SK-N-SH (cell line): ENCODE results near the gene CPEB3. TPM values are rescaled to one million over a fixed set of nuclear protein-coding genes. Genes with fewer than 3 reads are reported as not detected.
A peak's percentile ranks its signal among the peaks of the same experiment; 100 is the strongest.

Experiments
- CTCF ChIA-PET: fragments of 300-600, 350-600 bp; formaldehyde crosslinking; extraction: SDS; loops from one replicate; lab custom pipeline; 2021; lab: Yijun Ruan, JAX
- POLR2A ChIA-PET: fragments of 350-600 bp; sonication (Branson Sonifier 250); formaldehyde crosslinking; extraction: SDS; loops from one replicate; lab custom pipeline; 2020; ENCODE audit warnings: antibody characterized with exemption, inconsistent platforms; lab: Yijun Ruan, JAX
- DNase-seq: peaks from one replicate; pipeline ENCODE4 v3.0.0; 2012
- H2AFZ ChIP-seq: fragments of 200-600 bp; sonication (generic); 2 replicates; pipeline ENCODE4 v1.8.1; 2016; ENCODE audit warnings: antibody characterized with exemption, mild to moderate bottlenecking, low read depth
- H3F3A ChIP-seq: fragments of 200-600 bp; sonication (generic); replicated peaks from 2 replicates; pipeline ENCODE3; 2016; ENCODE audit warnings: antibody characterized with exemption, mild to moderate bottlenecking; ENCODE audit not compliant: insufficient read depth
- H3K27ac ChIP-seq, 2 experiments: fragments of 200-500 bp in 1 of 2; fragments of 200-600 bp in 1 of 2; sonication (Bioruptor generic) in 1 of 2; sonication (generic), shearing (Covaris generic) in 1 of 2; 2 replicates each; pipeline versions ENCODE4 v1.5.1 to v1.6.1; 2014 to 2016; ENCODE audit warnings: low read depth in 2 of 2, inconsistent platforms in 1 of 2, low read length in 1 of 2, mild to moderate bottlenecking in 1 of 2, mixed read lengths in 1 of 2
- H3K27me3 ChIP-seq: fragments of 200-600 bp; sonication (generic), shearing (Covaris generic); 2 replicates; pipeline ENCODE4 v1.6.1; 2016; ENCODE audit warnings: mixed run types; ENCODE audit not compliant: insufficient read depth
- H3K36me3 ChIP-seq, 2 experiments: fragments of 200-500 bp in 1 of 2; fragments of 200-600 bp in 1 of 2; sonication (Bioruptor generic) in 1 of 2; sonication (generic) in 1 of 2; replicated peaks in 1 of 2; 2 replicates each; pipeline versions ENCODE3 to v1.5.1; 2014 to 2016; ENCODE audit warnings: low read length in 1 of 2, mild to moderate bottlenecking in 1 of 2; ENCODE audit not compliant: insufficient read depth in 2 of 2, control insufficient read depth in 1 of 2
- H3K4me1 ChIP-seq, 2 experiments: fragments of 200-500 bp in 1 of 2; fragments of 200-600 bp in 1 of 2; sonication (Bioruptor generic) in 1 of 2; sonication (generic), shearing (Covaris generic) in 1 of 2; 2 replicates each; pipeline versions ENCODE4 v1.5.1 to v1.6.1; 2014 to 2016; ENCODE audit warnings: low read depth in 1 of 2, low read length in 1 of 2, mixed run types in 1 of 2; ENCODE audit not compliant: insufficient read depth in 2 of 2, control insufficient read depth in 1 of 2
- H3K4me2 ChIP-seq: fragments of 200-600 bp; sonication (generic), shearing (Covaris generic); 2 replicates; pipeline ENCODE4 v1.6.1; 2017; ENCODE audit warnings: mixed run types
- H3K4me3 ChIP-seq, 2 experiments: fragments of 200-500 bp in 1 of 2; fragments of 200-600 bp in 1 of 2; sonication (Bioruptor generic) in 1 of 2; sonication (generic), shearing (Covaris generic) in 1 of 2; 2 replicates each; pipeline versions ENCODE4 v1.5.1 to v1.8.1; 2014 to 2016; ENCODE audit warnings: low read depth in 2 of 2, inconsistent platforms in 1 of 2, low read length in 1 of 2, mild to moderate bottlenecking in 1 of 2, mixed read lengths in 1 of 2, moderate library complexity in 1 of 2
- H3K79me2 ChIP-seq: fragments of 200-600 bp; sonication (generic); 2 replicates; pipeline ENCODE4 v1.8.1; 2017; ENCODE audit warnings: mild to moderate bottlenecking; ENCODE audit not compliant: insufficient read depth
- H3K9ac ChIP-seq: fragments of 200-600 bp; sonication (generic); 2 replicates; pipeline ENCODE4 v1.6.1; 2017; ENCODE audit warnings: mixed run types
- H3K9me2 ChIP-seq: fragments of 200-600 bp; sonication (generic); 2 replicates; pipeline ENCODE4 v1.6.1; 2017; ENCODE audit warnings: mixed run types
- H3K9me3 ChIP-seq: fragments of 200-600 bp; sonication (generic); 2 replicates; pipeline ENCODE4 v1.6.1; 2017; ENCODE audit warnings: mixed run types, mild to moderate bottlenecking, moderate library complexity
- H4K20me1 ChIP-seq: fragments of 200-600 bp; sonication (generic); 2 replicates; pipeline ENCODE4 v1.6.1; 2017; ENCODE audit warnings: mild to moderate bottlenecking, mixed run types; ENCODE audit not compliant: insufficient read depth
- CHD2 ChIP-seq: fragments of 150-350 bp; IDR thresholded peaks from 2 replicates; pipeline ENCODE4 v1.6.1; 2018; ENCODE audit warnings: low read length; ENCODE audit not compliant: partially characterized antibody
- EP300 ChIP-seq, 2 experiments: IDR thresholded peaks; 2 replicates each; pipeline versions ENCODE4 v1.4.0 to v1.6.1; 2012; ENCODE audit warnings: borderline replicate concordance in 1 of 2, low read depth in 1 of 2, low read length in 1 of 2
- FOXM1 ChIP-seq: IDR thresholded peaks from 2 replicates; pipeline ENCODE4 v1.4.0; 2012; ENCODE audit warnings: low read depth, mild to moderate bottlenecking
- MEF2A ChIP-seq: IDR thresholded peaks from 2 replicates; pipeline ENCODE4 v1.4.0; 2012; ENCODE audit warnings: low read depth, borderline replicate concordance
- MXI1 ChIP-seq: IDR thresholded peaks from 2 replicates; pipeline ENCODE4 v1.6.1; 2012; ENCODE audit warnings: mild to moderate bottlenecking, low read depth, low read length, improper control_type of control experiment
- NRF1 ChIP-seq: IDR thresholded peaks from 2 replicates; pipeline ENCODE4 v1.6.1; 2012; ENCODE audit warnings: low read depth, mild to moderate bottlenecking, low read length
- RCOR1 ChIP-seq: fragments of 150-350 bp; IDR thresholded peaks from 2 replicates; pipeline ENCODE4 v1.6.1; 2017; ENCODE audit warnings: antibody characterized with exemption, low read length
- TEAD4 ChIP-seq: IDR thresholded peaks from 2 replicates; pipeline ENCODE4 v1.4.0; 2012; ENCODE audit warnings: mild to moderate bottlenecking, borderline replicate concordance; ENCODE audit not compliant: insufficient read depth
- USF1 ChIP-seq: IDR thresholded peaks from 2 replicates; pipeline ENCODE4 v1.4.0; 2012; ENCODE audit warnings: low read depth, borderline replicate concordance
- WGBS: methylation state at CpG from one replicate; pipeline ENCODE4 v1.1.6; 2017; ENCODE audit warnings: low lambda C conversion rate; 5-methylcytosine and 5-hydroxymethylcytosine counted together
- polyA plus RNA-seq, 3 experiments: library from polyadenylated mRNA; depleted of rRNA; stranded (reverse); fragments of >200 nt; gene quantifications; 2 replicates each; pipeline ENCODE4 v1.2.3, GENCODE V29; 2012

Gene CPEB3
- polyA plus RNA-seq, 1 of the 3 experiments (the other 2 are of a cell fraction), result 0.36 TPM

GRCh38 chr10:92248566-92248965, 42.3 kb downstream of the CPEB3 start:
- Histone ChIP-seq H3K79me2 (no peaks in the 10 kb centered on the region), H3K9me3 (no peaks in the 10 kb centered on the region), H3F3A (no peaks in the 10 kb centered on the region), H3K9ac (no peak overlapping the region), H4K20me1 (no peaks in the 10 kb centered on the region), H2AFZ (no peak overlapping the region), H3K4me1 (no peaks in the 10 kb centered on the region; a peak in 1 of 4 replicates), H3K4me3 (no peak overlapping the region), H3K9me2 (no peaks in the 10 kb centered on the region), H3K27ac (no peak overlapping the region), H3K4me2 (no peak overlapping the region), H3K36me3 (no peaks in the 10 kb centered on the region), H3K27me3 (no peaks in the 10 kb centered on the region)
- DNase-seq, result no peak
- ChIA-PET POLR2A (no interaction called here), CTCF (interaction anchor here (0.6 to 0.8 kb wide), 2 partner anchors 11 to 83 kb away, joined by 3 read pairs; no protein-coding TSS in a partner anchor)
- WGBS, result 82% methylated on average over 2 of the region's 2 CpGs
- TF ChIP-seq TEAD4, result no peak
- no peak for TF ChIP-seq FOXM1
- no peak for TF ChIP-seq RCOR1

- no peaks in the 10 kb centered on the region for H3K79me2 ChIP-seq
- POLR2A ChIA-PET, result no interaction called here
- no peaks in the 10 kb centered on the region for H3K27me3 ChIP-seq
- no peak for DNase-seq
- no peaks in the 10 kb centered on the region for H3K36me3 ChIP-seq
- no peak overlapping the region for H3K9ac ChIP-seq
- 95% methylated on average over 3 of the region's 3 CpGs for WGBS
- H3K27ac ChIP-seq, result no peak overlapping the region
- no peaks in the 10 kb centered on the region for H3K9me2 ChIP-seq
- no peaks in the 10 kb centered on the region for H4K20me1 ChIP-seq
- H3K4me2 ChIP-seq, result no peak overlapping the region
- peaks cover 0 to 8% of the 10 kb centered on the region in 2 experiments; a peak in 2 of 4 replicates for H3K4me1 ChIP-seq
- H3K4me3 ChIP-seq, result no peak overlapping the region
- no peaks in the 10 kb centered on the region for H3K9me3 ChIP-seq
- CTCF ChIA-PET, result no interaction called here
- TF ChIP-seq RCOR1 (no peak), TEAD4 (no peak), EP300 (IDR thresholded peaks at IDR 0.05; ENCODE audit: borderline replicate concordance in 1 of 2, low read depth in 1 of 2, low read length in 1 of 2) (no peak), MEF2A (no peak)
- no peak overlapping the region for H2AFZ ChIP-seq
- H3F3A ChIP-seq, result peaks cover 22% of the 10 kb centered on the region
Observed at GRCh38 chr10:92244796-92245195, 46.1 kb downstream of the CPEB3 start.

GRCh38 chr10:92242910-92243671, 47.8 kb downstream of the CPEB3 start:
- H3K9ac ChIP-seq, result no peak overlapping the region; the same call in 1 of the 2 replicates
- peak overlapping the region; percentile 24 to 74; a peak in 3 of 4 replicates for H3K27ac ChIP-seq
- DNase-seq, result peak; percentile 74
- H3K4me2 ChIP-seq, result peak overlapping the region; percentile 61
- H3K9me3 ChIP-seq, result no peaks in the 10 kb centered on the region
- no peaks in the 10 kb centered on the region for H3K9me2 ChIP-seq
- H3K36me3 ChIP-seq, result no peaks in the 10 kb centered on the region
- peak overlapping the region; percentile 52 to 54 for H3K4me3 ChIP-seq
- peaks cover 0 to 17% of the 10 kb centered on the region in 2 experiments; a peak in 2 of 4 replicates for H3K4me1 ChIP-seq
- H2AFZ ChIP-seq, result no peak overlapping the region; the same call in 1 of the 2 replicates
- no peaks in the 10 kb centered on the region for H4K20me1 ChIP-seq
- no peaks in the 10 kb centered on the region for H3K27me3 ChIP-seq
- H3F3A ChIP-seq, result peaks cover 22% of the 10 kb centered on the region
- POLR2A ChIA-PET, result interaction anchor here (1.7 kb wide), 1 partner anchor 48 kb away, joined by 5 read pairs; the partner anchor contains the start of genes CPEB3 and MARCHF5
- CTCF ChIA-PET, result interaction anchor here (1.1 to 1.4 kb wide), 2 partner anchors 48 to 156 kb away, joined by 4 read pairs; partner anchors contain the start of genes CPEB3 and MARCHF5
- no peak for TF ChIP-seq USF1
- TF ChIP-seq MXI1, result peak; percentile 50; the same call in 1 of the 2 replicates
- peak; percentile 52 for TF ChIP-seq CHD2
- TF ChIP-seq NRF1, result peak; percentile 52; the same call in 1 of the 2 replicates
- WGBS, result 10% methylated on average over 8 of the region's 8 CpGs
- no peaks in the 10 kb centered on the region for H3K79me2 ChIP-seq
